GM18951 (cell line): ENCODE results near the gene UBE2O.

Experiments
- POLR2A ChIP-seq: IDR thresholded peaks from 4 replicates; pipeline ENCODE4 v1.6.1; 2011; ENCODE audit warnings: mild to moderate bottlenecking; ENCODE audit not compliant: insufficient read length, insufficient read depth; ENCODE audit errors: extremely low read depth
- in situ Hi-C: fragments of 300-500 bp; cut with MboI; formaldehyde crosslinking; loops from one replicate; pipeline ENCODE4 v1.12.0; 2022; ENCODE audit warnings: low sequenced_read_pairs, mixed read lengths, inconsistent platforms; ENCODE audit not compliant: unreplicated experiment

UBE2O gene

DNA sequence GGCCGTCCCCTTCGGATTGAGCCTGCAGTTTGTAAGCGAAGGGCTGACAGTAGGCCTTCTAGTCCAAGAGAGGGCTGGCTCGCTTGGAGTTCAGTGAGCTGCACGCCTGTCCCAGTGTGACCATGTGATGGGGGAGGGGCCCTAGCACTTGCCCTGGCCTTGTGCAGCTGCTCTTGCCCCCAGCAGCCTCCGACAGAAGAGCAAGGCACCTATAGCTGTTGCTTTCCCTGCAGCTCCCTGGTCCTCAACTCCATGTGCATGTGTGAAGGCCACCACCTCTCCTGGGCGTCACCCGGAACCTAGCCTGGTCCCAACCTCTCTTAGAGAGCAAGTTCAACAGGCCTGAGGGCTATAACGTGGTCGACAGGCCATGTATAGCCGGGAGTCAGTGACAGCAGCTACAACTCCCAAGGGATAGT is 62.9 kb downstream of the UBE2O start:
- no peak for TF ChIP-seq POLR2A
- in situ Hi-C loops = loop anchor here (5.0 kb wide), 1 partner anchor 88 kb away; no protein-coding TSS in a partner anchor

DNA sequence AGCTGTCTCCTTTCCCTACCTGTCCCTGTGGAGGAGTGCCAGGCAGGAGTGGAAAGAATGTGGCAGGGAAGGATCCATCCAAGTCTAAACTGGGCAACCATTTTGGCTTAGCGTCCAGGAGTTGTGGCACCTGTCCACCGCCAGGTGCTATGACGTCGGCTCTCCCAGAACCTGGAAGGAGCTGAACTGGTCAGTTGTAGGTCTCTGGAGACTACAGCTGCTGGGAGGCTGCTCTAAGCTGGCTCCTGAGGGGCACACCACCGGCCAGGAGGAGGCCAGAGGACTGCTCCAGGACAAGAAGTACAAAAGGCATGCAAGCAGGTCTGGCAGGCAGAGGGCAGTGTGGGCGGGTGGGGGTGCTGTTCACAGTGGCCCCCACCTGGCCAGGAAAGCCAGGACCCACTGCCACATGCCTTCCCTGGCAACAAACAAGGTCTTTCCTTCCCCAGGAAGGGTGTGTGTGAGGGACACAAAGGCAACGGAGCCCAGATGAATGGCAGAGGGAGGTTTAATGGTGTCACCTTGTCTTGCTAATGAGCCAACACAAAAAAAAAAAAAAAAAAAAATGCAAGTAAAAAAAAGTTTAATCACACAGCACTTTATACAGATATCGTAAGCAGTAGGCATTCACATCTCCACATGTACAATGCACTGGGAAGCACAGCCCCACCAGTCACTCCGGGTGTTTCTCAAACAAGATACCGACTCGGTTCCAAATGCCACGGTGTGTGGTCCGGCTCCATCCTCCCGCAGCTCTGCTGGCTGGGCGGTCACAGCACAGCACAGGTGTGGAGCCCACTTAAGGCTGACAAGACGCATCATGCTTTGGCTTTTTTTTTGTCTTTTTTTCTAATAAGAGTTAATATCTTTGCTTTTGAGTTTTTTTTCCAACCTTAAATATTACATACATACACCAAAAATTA is 63.7 kb downstream of the UBE2O start:
- no peak for TF ChIP-seq POLR2A
- in situ Hi-C loops = no loop called here

DNA sequence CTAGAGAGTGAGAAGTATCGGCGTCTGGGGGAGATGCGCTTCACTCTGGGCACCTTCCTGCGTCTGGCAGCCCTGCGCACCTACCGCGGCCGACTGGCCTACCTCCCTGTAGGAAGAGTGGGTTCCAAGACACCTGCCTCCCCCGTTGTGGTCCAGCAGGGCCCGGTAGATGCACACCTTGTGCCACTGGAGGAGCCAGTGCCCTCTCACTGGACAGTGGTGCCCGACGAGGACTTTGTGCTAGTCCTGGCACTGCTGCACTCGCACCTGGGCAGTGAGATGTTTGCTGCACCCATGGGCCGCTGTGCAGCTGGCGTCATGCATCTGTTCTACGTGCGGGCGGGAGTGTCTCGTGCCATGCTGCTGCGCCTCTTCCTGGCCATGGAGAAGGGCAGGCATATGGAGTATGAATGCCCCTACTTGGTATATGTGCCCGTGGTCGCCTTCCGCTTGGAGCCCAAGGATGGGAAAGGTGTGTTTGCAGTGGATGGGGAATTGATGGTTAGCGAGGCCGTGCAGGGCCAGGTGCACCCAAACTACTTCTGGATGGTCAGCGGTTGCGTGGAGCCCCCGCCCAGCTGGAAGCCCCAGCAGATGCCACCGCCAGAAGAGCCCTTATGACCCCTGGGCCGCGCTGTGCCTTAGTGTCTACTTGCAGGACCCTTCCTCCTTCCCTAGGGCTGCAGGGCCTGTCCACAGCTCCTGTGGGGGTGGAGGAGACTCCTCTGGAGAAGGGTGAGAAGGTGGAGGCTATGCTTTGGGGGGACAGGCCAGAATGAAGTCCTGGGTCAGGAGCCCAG is 65.8 kb downstream of the UBE2O start:
- no peak for TF ChIP-seq POLR2A
- in situ Hi-C loops = no loop called here

DNA sequence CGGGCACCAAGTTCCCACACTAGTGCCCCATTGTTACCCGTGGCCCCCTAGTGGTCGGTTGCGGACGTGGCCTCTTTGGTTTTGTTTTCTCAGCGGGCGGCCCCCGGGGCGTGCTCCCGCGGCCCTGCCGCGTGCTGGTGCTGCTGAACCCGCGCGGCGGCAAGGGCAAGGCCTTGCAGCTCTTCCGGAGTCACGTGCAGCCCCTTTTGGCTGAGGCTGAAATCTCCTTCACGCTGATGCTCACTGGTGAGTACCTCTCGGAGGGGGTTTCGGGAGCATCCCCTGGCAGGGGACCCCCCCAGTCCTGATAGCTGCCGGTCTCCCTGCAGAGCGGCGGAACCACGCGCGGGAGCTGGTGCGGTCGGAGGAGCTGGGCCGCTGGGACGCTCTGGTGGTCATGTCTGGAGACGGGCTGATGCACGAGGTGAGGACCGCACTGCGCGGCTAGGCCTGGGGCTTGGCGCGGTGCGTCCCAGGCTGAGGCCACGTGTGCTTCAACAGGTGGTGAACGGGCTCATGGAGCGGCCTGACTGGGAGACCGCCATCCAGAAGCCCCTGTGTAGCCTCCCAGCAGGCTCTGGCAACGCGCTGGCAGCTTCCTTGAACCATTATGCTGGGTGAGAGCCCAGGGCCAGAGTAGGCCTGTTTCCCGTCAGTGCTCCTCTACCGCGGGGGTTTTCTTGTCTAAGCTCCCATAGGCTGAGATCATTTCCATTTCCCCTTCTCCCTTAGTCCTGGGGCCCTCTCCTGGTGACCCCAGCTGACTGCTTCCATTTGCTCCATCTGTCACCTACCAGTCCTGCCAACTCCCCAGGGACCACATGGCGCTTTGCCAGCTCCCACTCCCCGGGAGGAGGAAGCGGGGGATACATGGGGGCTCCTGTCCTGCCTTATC is 66.8 kb downstream of the UBE2O start:
- TF ChIP-seq POLR2A = no peak
- in situ Hi-C loops = no loop called here

DNA sequence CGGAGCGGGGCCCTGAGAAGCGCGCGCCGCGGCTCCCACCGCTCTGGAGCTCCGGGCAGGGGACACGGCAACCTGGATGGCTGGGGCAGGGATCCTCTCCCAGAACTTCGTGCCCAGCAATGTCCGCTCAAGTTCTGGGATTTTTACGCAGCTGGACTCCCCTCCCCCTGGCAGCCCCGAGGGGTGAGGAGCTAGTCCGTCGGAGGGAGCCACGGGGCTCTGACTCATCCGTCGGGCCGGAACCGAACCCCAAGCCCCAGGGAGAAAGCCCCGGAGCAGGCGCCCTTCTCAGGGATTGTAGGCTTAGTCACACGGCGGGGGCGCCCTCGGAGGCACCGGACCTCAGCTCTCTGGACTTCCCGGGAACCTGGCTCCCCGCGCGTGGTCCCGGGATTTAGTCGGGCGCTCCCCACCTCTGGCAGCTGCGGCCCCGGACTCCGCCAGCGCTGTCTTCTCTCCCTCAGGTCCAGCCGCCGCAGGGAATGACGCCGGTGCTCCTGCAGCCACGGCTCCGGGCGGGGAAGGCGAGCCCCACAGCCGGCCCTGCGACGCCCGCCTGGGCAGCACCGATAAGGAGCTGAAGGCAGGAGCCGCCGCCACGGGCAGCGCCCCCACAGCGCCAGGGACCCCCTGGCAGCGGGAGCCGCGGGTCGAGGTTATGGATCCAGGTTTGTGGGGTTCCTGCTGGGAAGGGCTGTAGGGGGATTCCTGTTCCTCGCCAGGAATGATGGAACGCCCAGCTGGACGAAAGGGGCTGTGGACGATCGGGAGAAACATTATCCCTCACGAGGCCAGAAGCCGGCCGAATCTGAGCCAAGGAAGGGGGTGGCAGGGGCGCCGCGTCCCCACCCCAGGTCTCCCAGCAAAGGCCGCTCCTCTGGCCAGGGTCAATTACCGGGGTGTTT is 67.7 kb downstream of the UBE2O start:
- in situ Hi-C loops = no loop called here

DNA sequence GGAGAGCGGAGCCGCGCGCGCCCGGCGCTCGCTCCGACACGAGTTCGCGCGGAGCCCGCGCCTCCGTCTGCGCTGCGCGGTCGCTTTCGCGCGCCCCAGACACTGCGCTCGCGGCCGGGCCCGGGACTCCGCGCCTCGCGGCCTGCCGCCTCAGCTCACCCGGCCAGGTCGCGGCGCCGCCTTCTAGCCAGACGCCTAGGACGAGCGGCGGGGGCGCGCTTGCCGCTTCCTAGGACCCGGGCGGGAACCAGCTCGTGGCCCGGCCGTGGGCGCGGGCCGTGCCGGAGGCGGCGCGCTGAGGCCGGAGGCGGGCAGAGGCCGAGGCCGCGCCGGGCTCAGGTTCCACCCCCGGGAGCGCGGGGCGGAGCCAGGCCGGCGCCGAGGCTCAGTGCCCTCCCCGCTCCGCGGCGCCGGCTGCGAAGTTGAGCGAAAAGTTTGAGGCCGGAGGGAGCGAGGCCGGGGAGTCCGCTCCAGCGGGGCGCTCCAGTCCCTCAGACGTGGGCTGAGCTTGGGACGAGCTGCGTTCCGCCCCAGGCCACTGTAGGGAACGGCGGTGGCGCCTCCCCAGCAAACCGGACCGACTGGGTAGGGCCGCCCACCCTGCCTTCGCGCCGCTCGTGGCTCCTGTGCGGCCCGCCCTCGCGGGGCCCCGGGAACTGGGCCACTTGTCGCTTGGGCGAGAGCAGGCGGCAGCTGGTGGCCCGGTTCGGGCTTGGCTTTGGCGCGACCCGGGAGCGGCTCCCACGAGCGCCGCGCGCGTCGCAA is 68.5 kb downstream of the UBE2O start, which contains the start of gene SPHK1:
Gene SPHK1, plus strand, starts transcription at position 388 of the 765 bp plus-strand sequence. CDS start 1,036 bp downstream, outside the sequence.
- peak; percentile 44 for TF ChIP-seq POLR2A
- in situ Hi-C loops = no loop called here

More for the DNA sequence above, 67.7 kb downstream of the UBE2O start:
- no peak for TF ChIP-seq POLR2A

DNA sequence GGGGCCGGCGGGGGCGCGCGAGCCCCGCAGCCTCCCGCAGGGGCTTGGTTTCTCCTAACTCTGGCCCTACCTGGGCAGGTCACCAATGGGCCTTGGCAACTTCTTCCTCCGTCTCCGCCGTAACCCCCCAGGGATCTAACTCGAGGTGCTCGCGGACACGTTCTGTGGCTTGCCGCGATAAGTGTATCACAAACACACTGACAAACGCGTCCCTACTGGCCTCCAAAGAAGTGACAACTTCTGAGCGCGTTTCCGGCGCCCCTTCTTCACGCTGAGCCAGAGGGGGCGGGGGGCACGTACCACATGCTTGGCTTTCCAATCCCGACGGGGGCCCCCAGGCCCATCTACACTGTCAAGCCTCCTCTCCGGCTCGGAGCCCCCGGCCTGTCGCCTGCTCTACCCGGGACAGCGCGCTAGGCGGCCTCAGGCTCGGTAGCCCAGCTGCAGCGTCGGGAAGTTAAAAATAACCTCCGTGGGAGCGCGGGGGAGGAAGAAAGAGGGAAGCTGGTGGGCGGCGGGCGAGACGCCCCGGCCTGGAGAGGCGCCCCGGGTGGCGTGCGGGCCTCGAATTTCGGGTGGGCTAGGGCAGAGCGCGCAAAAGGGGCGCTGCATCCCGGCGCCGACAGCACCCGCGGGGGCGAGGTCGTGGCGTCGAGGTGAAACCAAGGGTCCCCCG is 69.3 kb downstream of the UBE2O start:
- TF ChIP-seq POLR2A = peak; percentile 1
- in situ Hi-C loops = no loop called here

DNA sequence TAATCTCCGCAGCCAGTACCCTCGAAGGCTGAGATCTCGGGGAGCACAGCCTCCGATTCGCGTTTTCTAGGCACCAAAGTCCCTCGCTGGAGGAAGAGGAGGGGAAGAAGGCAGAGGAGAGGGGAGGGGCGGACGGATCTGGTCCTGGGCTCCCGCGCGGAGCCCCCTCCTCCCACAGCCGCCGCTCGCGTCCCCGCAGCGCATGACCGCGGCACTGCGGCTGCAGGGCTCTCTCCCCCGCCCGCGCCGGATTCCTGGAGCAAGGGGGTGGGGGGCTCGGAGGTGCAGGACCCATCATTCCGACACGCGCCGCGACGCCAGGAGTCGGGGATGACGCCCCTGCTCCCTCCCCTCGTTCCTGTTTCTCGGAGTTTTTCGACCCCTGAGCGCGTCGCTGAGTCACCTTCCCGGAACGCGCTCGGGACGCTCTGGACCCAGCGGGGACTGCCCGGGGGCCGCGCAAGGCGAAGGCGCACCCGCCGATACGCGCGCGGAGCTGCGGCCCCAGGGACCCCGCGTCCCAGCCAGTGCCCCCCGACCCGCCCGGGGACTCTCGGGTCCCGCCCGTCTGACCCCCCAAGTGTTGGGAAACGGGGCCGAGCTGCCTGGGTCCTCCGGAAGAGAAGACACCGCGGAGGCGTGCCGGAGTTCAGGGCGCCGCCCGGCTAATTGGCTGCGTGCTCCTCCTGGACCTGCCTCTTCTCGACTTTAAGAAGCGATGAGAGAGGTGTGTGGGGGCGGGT is 70.0 kb downstream of the UBE2O start:
- peak; percentile 21 for TF ChIP-seq POLR2A
- in situ Hi-C loops = no loop called here

DNA sequence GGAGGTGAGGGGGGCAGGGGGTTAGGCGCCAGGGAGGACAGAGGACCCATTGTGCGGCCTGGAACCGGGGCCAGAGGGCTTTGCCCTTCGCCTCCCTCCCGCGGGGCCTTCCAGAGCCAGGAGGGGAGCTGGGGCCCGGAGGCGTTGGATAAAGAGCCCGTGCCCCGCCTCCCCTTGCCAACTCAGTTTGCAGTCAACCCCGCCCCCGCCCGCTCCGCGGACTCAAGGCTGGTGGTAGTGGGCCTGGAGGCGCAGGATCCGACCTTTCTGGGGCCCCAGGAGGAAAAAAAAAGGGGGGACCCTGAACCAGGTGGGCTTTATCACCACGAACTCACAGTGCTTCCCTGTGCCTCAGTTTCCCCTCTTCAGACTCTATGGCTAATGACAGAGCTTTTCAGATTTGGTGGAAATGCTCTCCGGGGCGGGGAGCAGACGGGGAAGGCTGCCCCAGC is 70.6 kb downstream of the UBE2O start:
- in situ Hi-C loops = no loop called here

More for the DNA sequence above, 70.6 kb downstream of the UBE2O start:
- TF ChIP-seq POLR2A = no peak
